GM12878 (cell line): Measurements from ENCODE around the gene C1QTNF5. TPM values are rescaled to one million over a fixed set of nuclear protein-coding genes. Genes with fewer than 3 reads are reported as not detected.

Source experiments
- ATAC-seq: fragments of 200-7000 bp; cut with Tn5 transposase; 3 replicates; pipeline ENCODE4 v1.9.1; 2020; ENCODE audit warnings: mild to moderate bottlenecking, moderate library complexity
- BruUV-seq: library from RNA; stranded (reverse); fragments of 400-500 nt; replicated peaks from 2 replicates; lab custom pipeline; 2021; lab: Mats Ljungman, UMichigan
- CTCF ChIA-PET: fragments of 300-600 bp; sonication (Branson Sonifier 250); formaldehyde crosslinking; extraction: SDS; loops from one replicate; lab custom pipeline; 2021; ENCODE audit warnings: inconsistent platforms; lab: Yijun Ruan, JAX
- POLR2A ChIA-PET: fragments of 350-600 bp; formaldehyde crosslinking; extraction: SDS; loops from one replicate; lab custom pipeline; 2021; ENCODE audit warnings: inconsistent platforms; lab: Charles Lee
- RAD21 ChIA-PET: fragments of 300-600 bp; sonication (Branson Sonifier 250); formaldehyde crosslinking; loops from one replicate; lab custom pipeline; 2023; ENCODE audit warnings: antibody characterized with exemption; ENCODE audit not compliant: unreplicated experiment; lab: Charles Lee
- SMC1A ChIA-PET: fragments of 300-600 bp; sonication (Branson Sonifier 250); formaldehyde crosslinking; loops from one replicate; lab custom pipeline; 2023; ENCODE audit not compliant: unreplicated experiment, uncharacterized antibody; lab: Charles Lee
- DNase-seq: peaks from one replicate; pipeline ENCODE4 v3.0.0-alpha.2; 2011; ENCODE audit warnings: low read depth, low spot score
- FAIRE-seq: peaks from 3 replicates; lab custom pipeline; 2011; peaks lifted over from hg19 to GRCh38; lab: Jason Lieb, UNC
- H2AFZ ChIP-seq: 2 replicates; pipeline ENCODE4 v1.6.0; 2011; ENCODE audit warnings: low read depth, low read length, control low read depth; ENCODE audit not compliant: control insufficient read depth
- H3K27ac ChIP-seq: 2 replicates; pipeline ENCODE4 v1.5.1; 2011; ENCODE audit warnings: control low read depth; ENCODE audit not compliant: control insufficient read depth, insufficient read depth
- H3K27me3 ChIP-seq, 2 experiments: replicated peaks in 1 of 2; 2 replicates each; pipeline versions ENCODE4 v1.6.0 to v1.6.1; 2011; ENCODE audit warnings: low read length in 1 of 2; ENCODE audit not compliant: control insufficient read depth in 2 of 2, insufficient read depth in 2 of 2
- H3K36me3 ChIP-seq, 2 experiments: 2 replicates each; pipeline ENCODE4 v1.5.1; 2011; ENCODE audit warnings: low read length in 1 of 2; ENCODE audit not compliant: control insufficient read depth in 2 of 2, insufficient read depth in 2 of 2
- H3K4me1 ChIP-seq: 2 replicates; pipeline ENCODE4 v1.6.1; 2011; ENCODE audit warnings: mild to moderate bottlenecking, low read length, moderate library complexity, mixed read lengths; ENCODE audit not compliant: control insufficient read depth, insufficient read depth
- H3K4me2 ChIP-seq: 2 replicates; pipeline ENCODE4 v1.6.0; 2011; ENCODE audit warnings: control low read depth; ENCODE audit not compliant: control insufficient read depth, insufficient read depth
- H3K4me3 ChIP-seq: fragments of 200-600 bp; sonication (generic); 2 replicates; pipeline ENCODE4 v1.5.1; 2016
- H3K79me2 ChIP-seq: 2 replicates; pipeline ENCODE4 v1.6.0; 2011; ENCODE audit warnings: low read length; ENCODE audit not compliant: control insufficient read depth, insufficient read depth
- H3K9ac ChIP-seq: 2 replicates; pipeline ENCODE4 v1.8.0; 2011; ENCODE audit warnings: low read length, control low read depth, mixed read lengths; ENCODE audit not compliant: control insufficient read depth, insufficient read depth
- H3K9me3 ChIP-seq: replicated peaks from 3 replicates; pipeline ENCODE4 v1.5.1; 2011; ENCODE audit warnings: mild to moderate bottlenecking, low read length; ENCODE audit not compliant: control insufficient read depth, insufficient read depth
- H4K20me1 ChIP-seq: 2 replicates; pipeline ENCODE4 v1.6.0; 2011; ENCODE audit not compliant: control insufficient read depth, insufficient read depth
- MTA3 ChIP-seq: IDR thresholded peaks from 2 replicates; pipeline ENCODE4 v1.6.1; 2012; ENCODE audit warnings: low read length, inconsistent platforms, borderline replicate concordance
- MYB ChIP-seq: fragments of 150-350 bp; IDR thresholded peaks from 2 replicates; pipeline ENCODE4 v1.6.1; 2014; ENCODE audit warnings: mild to moderate bottlenecking, low read depth, low read length, borderline replicate concordance
- NBN ChIP-seq: fragments of 450-650 bp; IDR thresholded peaks from 2 replicates; pipeline ENCODE4 v1.6.1; 2016
- WGBS: methylation state at CpG from one replicate; pipeline ENCODE4 v1.1.6; 2016; ENCODE audit warnings: low lambda C conversion rate; ENCODE audit not compliant: insufficient replicate concordance, insufficient coverage; ENCODE audit errors: missing lambda C conversion rate; 5-methylcytosine and 5-hydroxymethylcytosine counted together
- in situ Hi-C: fragments of 300-500 bp; cut with MboI; formaldehyde crosslinking; loops from 9 replicates; pipeline ENCODE4 v1.14.3; 2018; ENCODE audit warnings: mixed read lengths
- intact Hi-C: fragments of 100-400 bp; cut with micrococcal nuclease; formaldehyde crosslinking; loops from one replicate; pipeline ENCODE4 v1.14.2; 2022; ENCODE audit not compliant: unreplicated experiment
- polyA plus RNA-seq, 11 experiments: library from polyadenylated mRNA; depleted of rRNA in 4 of 11; unstranded in 6 of 11; stranded (reverse) in 5 of 11; fragments of >200 nt; fragmentation: Nextera tagmentation in 4 of 11; fragmentation: Illumina TruSeq in 1 of 11; extraction: Ambion mirVana in 4 of 11; extraction: Trizol in 1 of 11; gene quantifications; 1 replicate in 1 of 11; 2 replicates in 10 of 11; pipeline versions ENCODE4 v1.2.1 to v1.2.3, GENCODE V29; 2011 to 2016; ENCODE audit warnings: inconsistent platforms in 2 of 11, missing spikeins in 2 of 11, low read depth in 1 of 11
- total RNA-seq, 4 experiments: library from RNA; depleted of rRNA in 3 of 4; stranded (reverse); fragments of >200 nt in 3 of 4; fragmentation: Illumina TruSeq in 1 of 4; extraction: Trizol in 1 of 4; gene quantifications; 2 replicates each; pipeline versions ENCODE4 v1.2.1 to v1.2.3, GENCODE V29; 2013 to 2021
- TF ChIP-seq, protein P1 (sequence below): fragments of 150-350 bp; IDR thresholded peaks from 2 replicates; pipeline ENCODE4 v1.6.1; 2014; ENCODE audit warnings: mild to moderate bottlenecking, low read depth, low read length
- TF ChIP-seq, protein P2 (sequence below): IDR thresholded peaks from 2 replicates; pipeline ENCODE4 v1.6.1; 2012; ENCODE audit warnings: improper control_type of control experiment, low read depth, low read length; ENCODE audit not compliant: insufficient replicate concordance

Gene C1QTNF5
- total and polyA plus RNA-seq, 10 of the 15 experiments (the other 5 are each of a cell fraction or from before 2014, with no cell fraction given), result not detected

- peaks cover 4 to 8% of the 10 kb centered on the region in 2 experiments; a peak in 3 of 4 replicates for H3K27me3 ChIP-seq
- 6% methylated on average over 37 of the region's 44 CpGs for WGBS
- in situ Hi-C loops, result no loop called here
- ChIA-PET RAD21 (no interaction called here), CTCF (interaction anchor here (3.0 kb wide), 1 partner anchor 111 kb away, joined by 17 read pairs; no protein-coding TSS in a partner anchor), SMC1A (no interaction called here), POLR2A (no interaction called here)
- intact Hi-C loops, result no loop called here
- no peaks in the 10 kb centered on the region for H4K20me1 ChIP-seq
- peaks cover 7% of the 10 kb centered on the region for H3K4me1 ChIP-seq
- no peak for ATAC-seq
- no peak overlapping the region for H3K27ac ChIP-seq
- H3K79me2 ChIP-seq, result no peaks in the 10 kb centered on the region
- BruUV-seq, result no TSS peak
- H3K4me3 ChIP-seq, result no peak overlapping the region
- DNase-seq, result no peak
- H3K4me2 ChIP-seq, result no peak overlapping the region
- H3K36me3 ChIP-seq, result no peaks in the 10 kb centered on the region
- FAIRE-seq, result no peak
- no peak overlapping the region for H3K9ac ChIP-seq
- no peaks in the 10 kb centered on the region for H3K9me3 ChIP-seq
- no peak for TF ChIP-seq MTA3
- TF ChIP-seq, protein P1, sequence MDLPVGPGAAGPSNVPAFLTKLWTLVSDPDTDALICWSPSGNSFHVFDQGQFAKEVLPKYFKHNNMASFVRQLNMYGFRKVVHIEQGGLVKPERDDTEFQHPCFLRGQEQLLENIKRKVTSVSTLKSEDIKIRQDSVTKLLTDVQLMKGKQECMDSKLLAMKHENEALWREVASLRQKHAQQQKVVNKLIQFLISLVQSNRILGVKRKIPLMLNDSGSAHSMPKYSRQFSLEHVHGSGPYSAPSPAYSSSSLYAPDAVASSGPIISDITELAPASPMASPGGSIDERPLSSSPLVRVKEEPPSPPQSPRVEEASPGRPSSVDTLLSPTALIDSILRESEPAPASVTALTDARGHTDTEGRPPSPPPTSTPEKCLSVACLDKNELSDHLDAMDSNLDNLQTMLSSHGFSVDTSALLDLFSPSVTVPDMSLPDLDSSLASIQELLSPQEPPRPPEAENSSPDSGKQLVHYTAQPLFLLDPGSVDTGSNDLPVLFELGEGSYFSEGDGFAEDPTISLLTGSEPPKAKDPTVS, result no peak
- TF ChIP-seq, protein P2, sequence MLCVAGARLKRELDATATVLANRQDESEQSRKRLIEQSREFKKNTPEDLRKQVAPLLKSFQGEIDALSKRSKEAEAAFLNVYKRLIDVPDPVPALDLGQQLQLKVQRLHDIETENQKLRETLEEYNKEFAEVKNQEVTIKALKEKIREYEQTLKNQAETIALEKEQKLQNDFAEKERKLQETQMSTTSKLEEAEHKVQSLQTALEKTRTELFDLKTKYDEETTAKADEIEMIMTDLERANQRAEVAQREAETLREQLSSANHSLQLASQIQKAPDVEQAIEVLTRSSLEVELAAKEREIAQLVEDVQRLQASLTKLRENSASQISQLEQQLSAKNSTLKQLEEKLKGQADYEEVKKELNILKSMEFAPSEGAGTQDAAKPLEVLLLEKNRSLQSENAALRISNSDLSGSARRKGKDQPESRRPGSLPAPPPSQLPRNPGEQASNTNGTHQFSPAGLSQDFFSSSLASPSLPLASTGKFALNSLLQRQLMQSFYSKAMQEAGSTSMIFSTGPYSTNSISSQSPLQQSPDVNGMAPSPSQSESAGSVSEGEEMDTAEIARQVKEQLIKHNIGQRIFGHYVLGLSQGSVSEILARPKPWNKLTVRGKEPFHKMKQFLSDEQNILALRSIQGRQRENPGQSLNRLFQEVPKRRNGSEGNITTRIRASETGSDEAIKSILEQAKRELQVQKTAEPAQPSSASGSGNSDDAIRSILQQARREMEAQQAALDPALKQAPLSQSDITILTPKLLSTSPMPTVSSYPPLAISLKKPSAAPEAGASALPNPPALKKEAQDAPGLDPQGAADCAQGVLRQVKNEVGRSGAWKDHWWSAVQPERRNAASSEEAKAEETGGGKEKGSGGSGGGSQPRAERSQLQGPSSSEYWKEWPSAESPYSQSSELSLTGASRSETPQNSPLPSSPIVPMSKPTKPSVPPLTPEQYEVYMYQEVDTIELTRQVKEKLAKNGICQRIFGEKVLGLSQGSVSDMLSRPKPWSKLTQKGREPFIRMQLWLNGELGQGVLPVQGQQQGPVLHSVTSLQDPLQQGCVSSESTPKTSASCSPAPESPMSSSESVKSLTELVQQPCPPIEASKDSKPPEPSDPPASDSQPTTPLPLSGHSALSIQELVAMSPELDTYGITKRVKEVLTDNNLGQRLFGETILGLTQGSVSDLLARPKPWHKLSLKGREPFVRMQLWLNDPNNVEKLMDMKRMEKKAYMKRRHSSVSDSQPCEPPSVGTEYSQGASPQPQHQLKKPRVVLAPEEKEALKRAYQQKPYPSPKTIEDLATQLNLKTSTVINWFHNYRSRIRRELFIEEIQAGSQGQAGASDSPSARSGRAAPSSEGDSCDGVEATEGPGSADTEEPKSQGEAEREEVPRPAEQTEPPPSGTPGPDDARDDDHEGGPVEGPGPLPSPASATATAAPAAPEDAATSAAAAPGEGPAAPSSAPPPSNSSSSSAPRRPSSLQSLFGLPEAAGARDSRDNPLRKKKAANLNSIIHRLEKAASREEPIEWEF, result no peak
- no peak for TF ChIP-seq NBN
- no peak for TF ChIP-seq MYB
- no peak overlapping the region for H2AFZ ChIP-seq
These were observed 22.6 kb upstream of the C1QTNF5 start for GRCh38 chr11:119363081-119363850.
